HCT116 (cell line): ENCODE measurements around the gene TMC3. TPM values are rescaled to one million over a fixed set of nuclear protein-coding genes. Genes with fewer than 3 reads are reported as not detected.

Source experiments
- ATAC-seq: fragments of 200-7000 bp; cut with Tn5 transposase; 2 replicates; pipeline ENCODE4 v1.9.1; 2020; ENCODE audit warnings: mild to moderate bottlenecking, moderate library complexity
- BruUV-seq: library from RNA; stranded (reverse); fragments of 400-500 nt; replicated peaks from 2 replicates; lab custom pipeline; 2021; lab: Mats Ljungman, UMichigan
- CTCF ChIA-PET: fragments of 300-600 bp; sonication (Branson Sonifier 250); formaldehyde crosslinking; loops from one replicate; lab custom pipeline; 2021; ENCODE audit warnings: antibody characterized with exemption; lab: Charles Lee
- POLR2A ChIA-PET: fragments of 300-600, 350-600 bp; sonication (Branson Sonifier 250); formaldehyde crosslinking; loops from one replicate; lab custom pipeline; 2021; ENCODE audit warnings: antibody characterized with exemption; lab: Charles Lee
- RAD21 ChIA-PET, 2 experiments: fragments of 300-600 bp; sonication (Branson Sonifier 250); formaldehyde crosslinking; loops; one replicate each; lab custom pipeline; 2023; ENCODE audit warnings: low total read pairs in 2 of 2; ENCODE audit not compliant: uncharacterized antibody in 2 of 2, unreplicated experiment in 2 of 2, low non-redundant PET in 1 of 2; lab: Charles Lee
- DNase-seq: peaks from one replicate; pipeline ENCODE4 v3.0.0-alpha.2; 2010; ENCODE audit warnings: low read depth, low spot score
- H2AFZ ChIP-seq: fragments of 200-600 bp; shearing (Covaris generic), sonication (generic); 2 replicates; pipeline ENCODE4 v1.6.1; 2017; ENCODE audit warnings: low read depth, mixed run types, mixed read lengths, antibody characterized with exemption, low read length; ENCODE audit not compliant: poor library complexity, severe bottlenecking
- H3K27ac ChIP-seq: 2 replicates; pipeline ENCODE4 v1.5.1; 2012; ENCODE audit warnings: low read depth, low read length
- H3K27me3 ChIP-seq: fragments of 200-600 bp; sonication (generic); 2 replicates; pipeline ENCODE4 v1.6.1; 2016; ENCODE audit warnings: mixed run types, low read length, mixed read lengths; ENCODE audit not compliant: insufficient read depth
- H3K36me3 ChIP-seq, 2 experiments: fragments of 200-500 bp in 1 of 2; fragments of 200-600 bp in 1 of 2; sonication (Bioruptor generic) in 1 of 2; sonication (generic) in 1 of 2; 2 replicates each; pipeline versions ENCODE4 v1.5.1 to v1.6.1; 2014 to 2016; ENCODE audit warnings: low read length in 2 of 2, inconsistent platforms in 1 of 2, mixed read lengths in 1 of 2, mixed run types in 1 of 2; ENCODE audit not compliant: insufficient read depth in 2 of 2, control insufficient read depth in 1 of 2
- H3K4me1 ChIP-seq, 2 experiments: fragments of 200-600 bp in 1 of 2; sonication (generic) in 1 of 2; 2 replicates each; pipeline versions ENCODE4 v1.5.1 to v1.6.1; 2012 to 2017; ENCODE audit warnings: low read length in 2 of 2, inconsistent platforms in 1 of 2, mild to moderate bottlenecking in 1 of 2, mixed read lengths in 1 of 2, mixed run types in 1 of 2, moderate library complexity in 1 of 2; ENCODE audit not compliant: insufficient read depth in 2 of 2, control insufficient read depth in 1 of 2
- H3K4me2 ChIP-seq: fragments of 200-600 bp; sonication (generic); 2 replicates; pipeline ENCODE4 v1.6.1; 2017; ENCODE audit warnings: mixed run types, low read length, mixed read lengths
- H3K4me3 ChIP-seq, 2 experiments: fragments of 200-600 bp in 1 of 2; sonication (generic) in 1 of 2; replicated peaks in 1 of 2; 2 replicates each; pipeline ENCODE4 v1.5.1; 2011 to 2016; ENCODE audit warnings: low read length in 2 of 2, control low read depth in 1 of 2, low read depth in 1 of 2, mild to moderate bottlenecking in 1 of 2, mixed read lengths in 1 of 2, mixed run types in 1 of 2
- H3K79me2 ChIP-seq: fragments of 200-600 bp; sonication (generic); 2 replicates; pipeline ENCODE4 v1.6.1; 2017; ENCODE audit warnings: mild to moderate bottlenecking, mixed run types, low read length, moderate library complexity, mixed read lengths; ENCODE audit not compliant: insufficient read depth
- H3K9ac ChIP-seq: fragments of 200-600 bp; sonication (generic); 2 replicates; pipeline ENCODE4 v1.6.1; 2016; ENCODE audit warnings: low read length, mixed read lengths
- H3K9me2 ChIP-seq: fragments of 200-600 bp; sonication (generic), shearing (Covaris generic); 2 replicates; pipeline ENCODE4 v1.6.1; 2017; ENCODE audit warnings: mixed run types, mild to moderate bottlenecking, moderate library complexity; ENCODE audit not compliant: insufficient read depth
- H3K9me3 ChIP-seq, 2 experiments: fragments of 200-500 bp in 1 of 2; fragments of 200-600 bp in 1 of 2; sonication (Bioruptor generic) in 1 of 2; sonication (generic) in 1 of 2; 2 replicates each; pipeline ENCODE4 v1.6.1; 2014 to 2017; ENCODE audit warnings: low read length in 2 of 2, mixed read lengths in 2 of 2, inconsistent platforms in 1 of 2, low read depth in 1 of 2, mild to moderate bottlenecking in 1 of 2, mixed run types in 1 of 2, moderate library complexity in 1 of 2; ENCODE audit not compliant: control insufficient read depth in 1 of 2, insufficient read depth in 1 of 2
- H4K20me1 ChIP-seq: fragments of 200-600 bp; sonication (generic), shearing (Covaris generic); 2 replicates; pipeline ENCODE4 v1.6.1; 2017; ENCODE audit warnings: mixed run types, mild to moderate bottlenecking, moderate library complexity; ENCODE audit not compliant: insufficient read depth
- CBX3 ChIP-seq: IDR thresholded peaks from 2 replicates; pipeline ENCODE4 v1.6.1; 2012; ENCODE audit warnings: low read depth
- CEBPB ChIP-seq: IDR thresholded peaks from 2 replicates; pipeline ENCODE4 v1.6.1; 2012; ENCODE audit warnings: low read depth
- EZH2 ChIP-seq: fragments of 200-600 bp; sonication (generic); IDR thresholded peaks from 2 replicates; pipeline ENCODE4 v1.6.1; 2017; ENCODE audit warnings: antibody characterized with exemption, mixed run types
- FOSL1 ChIP-seq: IDR thresholded peaks from 2 replicates; pipeline ENCODE4 v1.6.1; 2012; ENCODE audit warnings: low read depth
- JUND ChIP-seq: IDR thresholded peaks from 2 replicates; pipeline ENCODE4 v1.6.1; 2012
- SP1 ChIP-seq: IDR thresholded peaks from 2 replicates; pipeline ENCODE4 v1.6.1; 2012; ENCODE audit warnings: low read depth
- SRF ChIP-seq: IDR thresholded peaks from 2 replicates; pipeline ENCODE4 v1.6.1; 2012; ENCODE audit warnings: low read depth
- YY1 ChIP-seq: IDR thresholded peaks from 2 replicates; pipeline ENCODE4 v1.6.1; 2011; ENCODE audit warnings: low read length, low read depth, moderate library complexity, mild to moderate bottlenecking; ENCODE audit not compliant: insufficient replicate concordance; ENCODE audit errors: extremely low read depth
- ZFX ChIP-seq: fragments of 450-650 bp; IDR thresholded peaks from 2 replicates; pipeline ENCODE4 v1.6.1; 2017
- intact Hi-C: fragments of 100-400 bp; cut with micrococcal nuclease; formaldehyde crosslinking; loops from 2 replicates; pipeline ENCODE4 v1.10.0; 2022
- total RNA-seq: library from RNA; stranded (reverse); gene quantifications from one replicate; pipeline ENCODE4 v1.2.1, GENCODE V29; 2021; ENCODE audit not compliant: unreplicated experiment
- TF ChIP-seq, protein P1 (sequence below): IDR thresholded peaks from 2 replicates; pipeline ENCODE4 v1.6.1; 2011; ENCODE audit warnings: mild to moderate bottlenecking, low read length, moderate library complexity; ENCODE audit not compliant: insufficient replicate concordance; ENCODE audit errors: extremely low read depth
- TF ChIP-seq, protein P2 (sequence below): IDR thresholded peaks from 2 replicates; pipeline ENCODE4 v1.6.1; 2012; ENCODE audit warnings: low read depth

Gene TMC3
- total RNA-seq, 1 experiment from 2014 or later: not detected

DNA sequence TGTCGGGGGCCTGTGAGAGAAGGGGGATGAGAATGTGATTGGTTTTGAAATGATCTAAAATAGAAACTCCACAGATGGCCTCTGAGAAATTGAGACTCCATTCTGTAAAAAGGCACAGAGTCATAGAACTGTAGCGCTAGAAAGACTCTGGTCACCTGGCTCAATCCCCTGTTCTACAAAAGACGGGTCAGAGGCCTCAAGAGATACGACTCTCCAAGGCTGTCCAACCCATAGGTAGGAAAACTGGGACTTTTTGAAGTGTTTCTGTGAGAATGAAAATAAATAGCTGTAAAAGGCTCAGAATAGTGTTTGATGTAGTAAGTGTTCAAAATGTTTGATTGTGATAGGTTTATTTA, 11.7 kb upstream of the TMC3 start:
- CTCF ChIA-PET: no interaction called here
- RAD21 ChIA-PET: no interaction called here
- ATAC-seq (no peak), DNase-seq (no peak)
- no peak for TF ChIP-seq YY1
- TF ChIP-seq, protein P1, sequence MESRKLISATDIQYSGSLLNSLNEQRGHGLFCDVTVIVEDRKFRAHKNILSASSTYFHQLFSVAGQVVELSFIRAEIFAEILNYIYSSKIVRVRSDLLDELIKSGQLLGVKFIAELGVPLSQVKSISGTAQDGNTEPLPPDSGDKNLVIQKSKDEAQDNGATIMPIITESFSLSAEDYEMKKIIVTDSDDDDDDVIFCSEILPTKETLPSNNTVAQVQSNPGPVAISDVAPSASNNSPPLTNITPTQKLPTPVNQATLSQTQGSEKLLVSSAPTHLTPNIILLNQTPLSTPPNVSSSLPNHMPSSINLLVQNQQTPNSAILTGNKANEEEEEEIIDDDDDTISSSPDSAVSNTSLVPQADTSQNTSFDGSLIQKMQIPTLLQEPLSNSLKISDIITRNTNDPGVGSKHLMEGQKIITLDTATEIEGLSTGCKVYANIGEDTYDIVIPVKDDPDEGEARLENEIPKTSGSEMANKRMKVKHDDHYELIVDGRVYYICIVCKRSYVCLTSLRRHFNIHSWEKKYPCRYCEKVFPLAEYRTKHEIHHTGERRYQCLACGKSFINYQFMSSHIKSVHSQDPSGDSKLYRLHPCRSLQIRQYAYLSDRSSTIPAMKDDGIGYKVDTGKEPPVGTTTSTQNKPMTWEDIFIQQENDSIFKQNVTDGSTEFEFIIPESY: no peak
- TF ChIP-seq SRF: no peak
- TF ChIP-seq EZH2: no peak
- TF ChIP-seq, protein P2, sequence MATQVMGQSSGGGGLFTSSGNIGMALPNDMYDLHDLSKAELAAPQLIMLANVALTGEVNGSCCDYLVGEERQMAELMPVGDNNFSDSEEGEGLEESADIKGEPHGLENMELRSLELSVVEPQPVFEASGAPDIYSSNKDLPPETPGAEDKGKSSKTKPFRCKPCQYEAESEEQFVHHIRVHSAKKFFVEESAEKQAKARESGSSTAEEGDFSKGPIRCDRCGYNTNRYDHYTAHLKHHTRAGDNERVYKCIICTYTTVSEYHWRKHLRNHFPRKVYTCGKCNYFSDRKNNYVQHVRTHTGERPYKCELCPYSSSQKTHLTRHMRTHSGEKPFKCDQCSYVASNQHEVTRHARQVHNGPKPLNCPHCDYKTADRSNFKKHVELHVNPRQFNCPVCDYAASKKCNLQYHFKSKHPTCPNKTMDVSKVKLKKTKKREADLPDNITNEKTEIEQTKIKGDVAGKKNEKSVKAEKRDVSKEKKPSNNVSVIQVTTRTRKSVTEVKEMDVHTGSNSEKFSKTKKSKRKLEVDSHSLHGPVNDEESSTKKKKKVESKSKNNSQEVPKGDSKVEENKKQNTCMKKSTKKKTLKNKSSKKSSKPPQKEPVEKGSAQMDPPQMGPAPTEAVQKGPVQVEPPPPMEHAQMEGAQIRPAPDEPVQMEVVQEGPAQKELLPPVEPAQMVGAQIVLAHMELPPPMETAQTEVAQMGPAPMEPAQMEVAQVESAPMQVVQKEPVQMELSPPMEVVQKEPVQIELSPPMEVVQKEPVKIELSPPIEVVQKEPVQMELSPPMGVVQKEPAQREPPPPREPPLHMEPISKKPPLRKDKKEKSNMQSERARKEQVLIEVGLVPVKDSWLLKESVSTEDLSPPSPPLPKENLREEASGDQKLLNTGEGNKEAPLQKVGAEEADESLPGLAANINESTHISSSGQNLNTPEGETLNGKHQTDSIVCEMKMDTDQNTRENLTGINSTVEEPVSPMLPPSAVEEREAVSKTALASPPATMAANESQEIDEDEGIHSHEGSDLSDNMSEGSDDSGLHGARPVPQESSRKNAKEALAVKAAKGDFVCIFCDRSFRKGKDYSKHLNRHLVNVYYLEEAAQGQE: no peak
- no peak for TF ChIP-seq FOSL1
- TF ChIP-seq CEBPB: no peak
- no peak for TF ChIP-seq JUND
- TF ChIP-seq ZFX: no peak
- no peak for TF ChIP-seq CBX3
- TF ChIP-seq SP1: no peak
- H3K36me3 ChIP-seq: no peaks in the 10 kb centered on the region
- H3K9ac ChIP-seq: no peak overlapping the region
- no peak overlapping the region for H3K27ac ChIP-seq
- H2AFZ ChIP-seq: no peak overlapping the region
- intact Hi-C loops: no loop called here
- H3K27me3 ChIP-seq: 0 out of 2 replicates have a peak, but pooled peaks cover 5% of the 10 kb centered on the region
- H3K9me3 ChIP-seq: no peaks in the 10 kb centered on the region
- POLR2A ChIA-PET: no interaction called here
- no peaks in the 10 kb centered on the region for H3K79me2 ChIP-seq
- H3K4me3 ChIP-seq: no peak overlapping the region
- H4K20me1 ChIP-seq: no peaks in the 10 kb centered on the region
- no peak overlapping the region for H3K4me2 ChIP-seq
- no TSS peak for BruUV-seq
- no peaks in the 10 kb centered on the region for H3K9me2 ChIP-seq
- H3K4me1 ChIP-seq: no peaks in the 10 kb centered on the region
